GM18870 (cell line): Measurements from ENCODE around the gene BCKDK.

Experiments used
- ATAC-seq: cut with Tn5 transposase; IDR thresholded peaks from one replicate; pipeline ENCODE4 v1.9.1; 2021; ENCODE audit warnings: moderate library complexity; ENCODE audit not compliant: unreplicated experiment

The BCKDK gene

DNA sequence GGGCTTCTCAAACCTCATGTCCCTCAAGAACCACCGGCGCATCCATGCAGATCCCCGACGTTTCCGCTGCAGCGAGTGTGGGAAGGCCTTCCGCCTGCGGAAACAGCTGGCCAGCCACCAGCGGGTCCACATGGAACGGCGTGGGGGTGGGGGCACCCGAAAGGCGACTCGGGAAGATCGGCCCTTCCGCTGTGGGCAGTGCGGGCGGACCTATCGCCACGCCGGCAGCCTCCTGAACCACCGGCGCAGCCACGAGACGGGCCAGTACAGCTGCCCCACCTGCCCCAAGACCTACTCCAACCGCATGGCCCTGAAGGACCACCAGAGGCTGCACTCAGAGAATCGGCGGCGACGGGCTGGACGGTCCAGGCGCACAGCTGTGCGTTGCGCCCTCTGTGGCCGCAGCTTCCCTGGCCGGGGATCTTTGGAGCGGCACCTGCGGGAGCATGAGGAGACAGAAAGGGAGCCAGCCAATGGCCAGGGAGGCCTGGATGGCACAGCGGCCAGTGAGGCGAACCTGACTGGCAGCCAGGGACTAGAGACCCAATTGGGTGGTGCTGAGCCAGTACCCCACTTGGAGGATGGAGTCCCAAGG, 28.1 kb upstream of the BCKDK start:
- ATAC-seq = no peak

DNA sequence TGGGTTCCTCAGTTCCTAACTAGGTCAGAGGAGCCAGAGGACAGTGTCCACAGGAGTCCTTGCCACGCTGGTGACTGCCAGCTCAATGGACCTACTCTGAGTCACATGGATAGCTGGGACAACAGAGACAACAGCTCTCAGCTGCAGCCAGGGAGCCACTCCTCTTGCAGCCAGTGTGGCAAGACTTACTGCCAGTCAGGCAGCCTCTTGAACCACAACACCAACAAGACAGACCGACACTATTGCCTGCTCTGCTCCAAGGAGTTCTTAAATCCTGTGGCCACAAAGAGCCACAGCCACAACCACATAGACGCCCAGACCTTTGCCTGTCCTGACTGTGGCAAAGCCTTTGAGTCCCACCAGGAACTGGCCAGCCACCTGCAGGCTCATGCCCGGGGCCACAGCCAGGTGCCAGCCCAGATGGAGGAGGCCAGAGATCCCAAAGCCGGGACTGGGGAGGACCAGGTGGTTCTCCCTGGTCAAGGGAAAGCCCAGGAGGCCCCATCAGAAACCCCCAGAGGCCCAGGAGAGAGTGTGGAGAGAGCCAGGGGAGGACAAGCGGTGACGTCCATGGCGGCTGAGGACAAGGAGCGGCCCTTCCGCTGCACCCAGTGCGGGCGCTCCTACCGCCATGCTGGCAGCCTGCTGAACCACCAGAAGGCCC, 27.3 kb upstream of the BCKDK start:
- ATAC-seq = no peak

DNA sequence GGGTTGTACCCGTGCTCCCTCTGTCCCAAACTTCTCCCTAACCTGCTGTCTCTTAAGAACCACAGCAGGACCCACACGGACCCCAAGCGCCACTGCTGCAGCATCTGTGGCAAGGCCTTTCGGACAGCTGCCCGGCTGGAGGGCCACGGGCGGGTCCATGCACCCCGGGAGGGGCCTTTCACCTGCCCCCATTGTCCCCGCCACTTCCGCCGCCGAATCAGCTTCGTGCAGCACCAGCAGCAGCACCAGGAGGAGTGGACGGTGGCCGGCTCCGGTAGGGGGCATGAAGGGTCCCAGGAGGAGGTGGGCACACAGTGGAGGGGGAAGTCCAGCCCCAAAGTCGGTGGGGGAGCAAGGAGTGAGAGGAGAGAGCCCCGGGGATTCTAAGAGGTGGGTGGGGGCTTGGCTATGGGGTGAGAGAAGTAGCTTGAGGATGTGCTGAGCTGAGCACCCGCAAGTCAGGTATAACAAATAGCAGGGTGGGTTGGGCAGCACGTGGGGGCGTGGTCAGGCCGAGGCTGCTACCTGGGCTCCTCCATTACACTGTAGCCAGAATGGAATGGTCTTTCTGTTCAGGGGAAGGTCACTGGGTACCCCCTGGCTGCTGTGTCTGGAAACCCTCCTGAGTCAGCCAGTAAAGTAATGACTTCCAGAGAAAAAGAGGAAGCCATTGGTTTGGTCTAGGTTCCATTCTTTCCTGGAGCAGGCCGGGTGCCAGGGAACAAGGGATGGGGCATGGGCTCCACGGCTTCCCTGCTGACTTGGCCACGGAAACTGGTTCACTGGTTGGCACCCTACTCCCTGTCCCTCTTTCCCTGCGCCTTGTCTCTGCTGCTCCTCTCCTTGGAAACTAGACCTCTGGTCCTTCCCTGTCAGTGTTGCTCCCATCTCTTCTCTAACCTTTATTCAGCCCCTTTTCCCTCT, 26.5 kb upstream of the BCKDK start:
- no peak for ATAC-seq

DNA sequence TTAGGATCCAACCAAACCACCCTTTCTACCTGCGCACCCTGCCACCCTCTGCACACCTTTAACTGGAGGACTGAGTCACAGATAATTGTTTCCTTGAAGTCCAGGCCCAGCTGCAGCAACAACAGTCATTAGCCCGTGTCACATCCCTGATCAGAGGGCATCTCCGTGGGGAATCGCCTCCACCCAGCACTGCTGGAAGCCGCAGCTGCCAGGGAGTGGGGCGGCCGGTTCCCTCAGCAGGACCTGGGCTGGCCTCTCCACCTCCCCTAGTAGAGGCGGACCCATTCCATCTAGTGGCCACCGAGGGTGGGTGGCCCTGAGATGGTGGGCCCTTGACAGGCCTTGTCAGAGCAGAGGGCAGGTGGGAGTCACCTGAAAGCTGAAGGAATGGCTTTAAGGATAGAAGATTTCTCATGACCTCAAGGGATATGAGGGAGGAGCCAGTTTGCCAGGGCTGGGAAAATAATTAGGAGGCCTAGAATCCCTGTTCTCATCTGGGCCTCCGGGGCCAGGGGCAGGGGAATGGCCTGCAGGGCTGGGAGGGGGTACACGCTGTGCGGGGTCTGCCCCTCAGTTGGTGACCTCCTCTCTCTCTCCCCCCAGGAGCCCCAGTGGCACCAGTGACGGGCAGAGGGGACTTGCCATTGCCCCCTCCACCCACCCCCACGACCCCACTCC, 25.7 kb upstream of the BCKDK start:
- ATAC-seq = no peak

DNA sequence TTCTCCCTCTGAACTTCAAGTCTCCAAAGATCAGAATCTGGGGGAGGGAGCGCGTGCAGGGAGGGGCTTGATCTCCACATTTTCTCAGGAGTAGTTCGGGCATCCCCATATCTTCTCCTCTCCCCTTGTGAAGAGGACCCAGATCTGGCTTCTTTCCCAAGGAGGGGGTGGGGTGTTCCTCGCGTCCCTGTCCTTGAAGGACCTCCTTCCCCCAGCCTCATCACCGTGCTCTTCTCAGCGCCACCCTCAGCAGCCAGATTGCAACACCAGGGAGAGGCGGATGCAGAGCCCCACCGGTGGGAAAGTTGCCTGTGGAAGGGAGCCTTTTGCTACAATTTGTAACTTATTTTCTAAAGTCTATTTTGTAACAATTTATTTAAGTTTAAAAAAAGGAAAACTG, 25.1 kb upstream of the BCKDK start:
- ATAC-seq = no peak

DNA sequence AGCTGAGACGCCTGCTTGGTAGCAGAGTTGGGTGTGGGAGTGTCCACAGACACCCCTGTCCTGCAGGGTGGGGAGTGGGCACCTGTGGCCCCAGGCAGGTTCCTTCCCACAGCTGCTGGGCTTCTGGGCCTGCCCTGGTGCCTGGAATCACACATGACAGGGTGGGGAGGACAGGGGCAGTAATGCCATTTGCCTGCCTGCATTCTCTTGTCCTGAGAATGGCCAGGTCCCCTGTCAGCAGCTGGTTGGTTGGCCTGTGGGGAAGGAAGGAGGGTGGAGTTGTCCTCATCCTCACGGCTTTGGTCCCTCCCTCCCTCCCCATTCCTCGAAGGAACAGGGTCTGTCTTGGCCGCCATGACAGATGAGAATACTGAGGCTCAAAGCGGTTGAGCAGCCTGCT, 24.6 kb upstream of the BCKDK start:
- ATAC-seq = no peak

DNA sequence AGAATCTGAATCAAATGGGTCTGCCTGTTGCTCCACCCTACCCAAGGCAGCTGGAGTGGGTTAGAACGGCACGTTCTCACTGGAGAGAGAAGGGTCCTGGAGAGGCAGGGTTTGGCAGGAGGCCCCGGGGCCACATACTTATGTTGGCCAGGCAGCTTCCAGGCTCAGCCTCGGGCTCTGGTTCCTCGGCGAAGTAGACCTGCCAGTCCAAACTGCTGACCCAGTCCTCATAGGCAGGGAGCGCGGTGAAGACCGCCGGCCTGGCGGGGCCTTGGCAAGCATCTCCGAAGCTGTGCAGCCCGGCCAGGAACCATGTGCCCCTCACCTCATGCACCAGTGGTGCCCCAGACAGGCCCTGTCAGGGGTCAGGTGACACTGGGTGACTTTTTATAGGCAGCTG, 24.2 kb upstream of the BCKDK start:
- ATAC-seq = no peak

DNA sequence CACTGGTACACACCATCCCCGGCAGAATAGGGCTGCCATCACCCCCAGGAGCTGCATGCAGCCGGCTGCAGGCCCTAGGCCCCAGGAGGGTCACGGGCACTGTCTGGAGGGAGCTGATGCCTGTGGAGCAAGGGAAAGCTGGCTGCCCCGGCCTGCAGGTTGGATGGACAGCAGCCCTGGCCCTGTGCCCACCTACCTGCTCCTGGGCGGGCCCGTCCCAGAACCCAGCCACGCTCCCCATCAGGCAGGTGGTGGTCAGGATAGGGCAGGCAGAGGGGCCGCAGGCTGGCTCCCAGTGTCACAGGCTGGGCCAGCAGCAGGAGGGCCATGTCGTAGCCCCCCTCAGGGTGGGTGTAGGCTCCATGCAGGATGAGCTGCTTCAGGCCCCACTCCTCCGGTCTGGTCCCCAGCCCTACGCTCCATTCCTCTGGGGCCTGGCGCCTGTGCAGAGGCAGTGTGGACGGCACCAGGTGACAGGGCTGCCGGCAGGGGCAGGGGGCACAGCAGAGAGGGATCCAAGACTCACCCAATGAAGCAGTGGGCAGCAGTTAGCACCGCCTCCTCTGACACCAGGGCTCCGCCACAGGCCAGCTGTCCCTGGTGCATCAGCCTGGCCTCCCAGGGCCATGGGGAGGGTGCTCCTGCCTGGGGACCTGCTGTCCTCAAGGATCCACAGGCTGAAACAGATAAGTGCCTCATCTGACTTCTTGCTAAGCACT, 23.4 kb upstream of the BCKDK start:
- ATAC-seq = no peak

DNA sequence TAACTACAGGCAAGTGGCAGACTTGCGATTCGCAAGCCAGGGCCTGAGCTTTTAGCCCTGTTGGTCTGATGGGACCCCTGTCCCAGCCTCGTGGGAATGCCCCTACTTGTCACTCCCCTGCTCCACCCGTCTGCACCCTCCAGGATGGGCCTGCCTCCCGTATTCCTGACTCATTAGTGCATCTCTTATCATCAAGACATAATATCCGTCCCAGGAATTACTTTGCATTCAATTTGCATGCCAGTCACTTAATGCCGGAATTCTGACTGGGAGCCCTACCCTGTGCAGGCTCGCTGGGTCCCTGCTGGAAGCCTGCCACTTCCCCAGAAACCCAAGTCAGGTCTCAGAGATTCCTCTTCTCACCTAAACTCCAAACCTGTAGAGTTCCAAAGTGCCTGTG, 22.8 kb upstream of the BCKDK start:
- ATAC-seq = no peak

DNA sequence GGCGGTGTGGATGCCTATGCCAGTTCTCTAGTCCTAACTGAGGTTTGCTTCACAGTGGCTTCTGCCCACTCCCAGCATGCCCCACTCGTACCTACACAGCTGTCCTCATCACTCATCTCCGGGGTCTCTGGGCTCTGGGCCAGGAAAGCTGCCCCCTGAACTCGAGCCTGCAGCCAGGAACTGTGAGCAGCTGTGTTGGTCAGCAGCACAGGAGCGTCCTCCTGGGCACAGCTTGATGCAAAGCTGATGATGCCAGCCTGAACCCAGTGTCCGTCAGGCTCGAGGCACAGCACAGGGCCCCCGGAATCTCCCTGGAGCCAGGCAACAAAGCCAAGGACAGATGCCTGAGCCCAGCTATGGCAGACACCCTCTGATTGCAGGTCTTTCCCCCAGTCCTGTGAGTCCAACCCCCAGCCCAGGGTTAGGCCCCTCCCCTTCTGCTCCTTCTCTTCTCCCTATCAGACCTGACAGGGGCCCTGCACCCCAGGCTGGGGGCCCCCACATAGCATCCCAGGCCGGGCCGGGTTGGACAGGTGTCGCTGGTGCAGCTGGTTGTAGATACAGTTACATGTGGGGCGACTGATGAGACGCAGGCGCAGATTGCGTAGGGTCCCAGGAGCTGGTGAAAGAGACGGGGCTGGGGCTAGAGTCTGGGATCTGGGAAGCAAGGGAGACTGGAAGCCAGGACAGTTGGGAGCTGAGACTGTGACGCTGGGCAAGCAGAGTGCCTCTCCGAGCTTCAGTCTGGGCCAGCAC, 22.1 kb upstream of the BCKDK start:
- ATAC-seq = no peak

DNA sequence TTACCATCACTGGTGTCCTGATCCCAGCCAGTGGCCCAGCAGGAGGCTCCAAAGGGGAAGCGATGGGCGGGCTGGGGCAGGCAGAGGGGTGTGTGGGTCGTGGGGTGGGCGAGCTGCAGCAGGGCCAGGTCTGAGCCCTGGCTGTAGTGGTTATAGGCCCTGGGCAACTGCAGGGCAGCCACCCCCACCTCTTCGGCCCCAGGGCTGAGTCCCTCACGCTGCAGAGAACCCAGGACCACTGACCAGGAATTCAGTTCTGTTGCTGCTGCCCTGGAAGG, 21.6 kb upstream of the BCKDK start:
- no peak for ATAC-seq

DNA sequence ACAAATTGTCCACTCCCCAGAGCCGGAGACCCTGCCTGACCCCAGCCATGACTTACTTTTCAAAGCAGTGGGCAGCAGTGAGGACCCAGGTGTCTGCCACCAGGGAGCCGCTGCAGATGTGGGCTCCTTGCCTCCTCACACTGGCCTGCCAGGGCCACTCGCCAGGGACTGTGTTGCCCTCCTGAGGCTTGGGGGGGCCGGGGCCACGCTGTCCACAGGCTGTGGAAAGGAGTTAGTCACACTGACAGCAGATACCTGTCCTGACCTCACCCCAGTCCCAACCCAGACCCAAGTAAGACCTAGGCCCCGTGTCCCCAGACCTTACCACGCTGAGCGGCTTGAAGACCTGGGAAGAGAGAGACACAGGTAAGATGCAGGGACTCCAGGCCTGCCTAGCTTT, 20.7 kb upstream of the BCKDK start:
- no peak for ATAC-seq

DNA sequence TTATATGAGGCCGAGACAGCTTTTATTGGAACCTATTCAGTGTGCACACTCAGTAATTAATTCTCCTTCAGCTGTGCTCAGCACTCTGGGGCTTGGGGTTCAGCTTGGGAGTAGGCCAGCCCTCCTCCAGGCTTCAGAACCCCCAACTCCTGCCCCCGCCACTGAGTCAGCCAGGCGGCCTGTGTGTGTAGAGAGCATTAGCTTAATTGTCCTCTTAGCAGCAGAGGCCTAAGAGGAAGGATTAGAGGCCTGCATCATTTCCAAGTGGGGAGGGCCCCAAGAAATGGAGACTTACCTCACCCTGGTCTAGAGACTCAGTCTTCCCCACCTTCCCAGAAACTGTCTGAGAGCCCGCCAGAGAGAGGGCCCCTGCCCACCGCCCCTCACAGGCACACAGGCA, 20.2 kb upstream of the BCKDK start:
- ATAC-seq = no peak

DNA sequence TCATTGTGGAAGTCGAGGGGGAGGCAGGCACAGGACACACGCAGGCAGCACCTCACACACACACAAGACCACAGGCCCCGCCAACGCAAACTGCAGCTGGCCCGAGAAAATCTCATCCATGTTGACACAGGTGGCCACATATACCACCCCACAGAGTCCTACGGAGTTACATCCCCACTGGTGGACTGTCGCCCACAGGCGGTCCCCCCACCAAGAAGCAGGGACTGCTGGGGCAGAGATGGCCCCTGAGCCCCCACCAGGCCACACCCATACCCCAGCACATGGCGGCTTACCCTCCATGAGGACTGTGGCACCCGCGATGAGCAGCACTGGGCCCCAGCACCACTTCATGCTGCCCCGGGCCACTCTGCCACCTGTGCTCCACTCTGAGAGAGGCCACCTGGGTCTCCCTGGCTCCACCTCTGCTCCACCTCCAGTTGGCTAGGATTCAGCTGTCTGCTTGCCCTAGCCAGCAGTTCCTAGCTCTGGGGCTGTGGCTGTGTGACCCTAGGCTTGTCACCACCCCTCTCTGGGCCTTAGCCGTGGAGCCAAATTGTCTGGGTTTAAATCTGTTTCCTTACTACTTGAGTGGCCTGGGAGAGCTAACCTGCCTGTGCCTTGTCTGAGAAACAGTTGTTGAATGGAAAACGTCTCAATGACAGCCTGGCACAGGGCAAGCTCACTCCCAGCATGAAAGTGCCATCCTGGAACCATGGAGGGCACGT, 19.6 kb upstream of the BCKDK start, which contains the start of gene PRSS53:
Gene PRSS53 (minus strand): TSS at position 485 of the 725 bp plus-strand sequence. CDS start 134 bp downstream, at position 351.
- ATAC-seq = no peak

DNA sequence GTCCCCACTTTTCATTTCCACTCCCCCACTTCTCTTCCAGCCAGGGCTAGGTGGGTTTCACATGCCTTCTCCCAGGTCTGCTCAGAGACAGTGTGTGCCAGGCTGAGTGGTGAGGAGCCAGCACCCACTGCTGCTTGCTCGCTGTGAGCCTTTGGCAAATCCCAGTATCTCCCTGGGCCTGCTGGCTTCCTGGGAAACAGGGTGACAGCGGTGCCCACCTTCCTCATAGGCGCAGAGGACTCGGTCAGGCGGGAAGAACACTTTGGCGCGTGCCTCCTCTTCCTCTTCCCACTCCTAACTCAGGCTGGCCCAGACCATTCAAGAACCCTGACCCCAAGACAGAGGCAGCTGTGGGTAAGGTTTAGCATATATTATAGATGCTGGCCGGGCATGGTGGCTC, 19.0 kb upstream of the BCKDK start:
- ATAC-seq = no peak

DNA sequence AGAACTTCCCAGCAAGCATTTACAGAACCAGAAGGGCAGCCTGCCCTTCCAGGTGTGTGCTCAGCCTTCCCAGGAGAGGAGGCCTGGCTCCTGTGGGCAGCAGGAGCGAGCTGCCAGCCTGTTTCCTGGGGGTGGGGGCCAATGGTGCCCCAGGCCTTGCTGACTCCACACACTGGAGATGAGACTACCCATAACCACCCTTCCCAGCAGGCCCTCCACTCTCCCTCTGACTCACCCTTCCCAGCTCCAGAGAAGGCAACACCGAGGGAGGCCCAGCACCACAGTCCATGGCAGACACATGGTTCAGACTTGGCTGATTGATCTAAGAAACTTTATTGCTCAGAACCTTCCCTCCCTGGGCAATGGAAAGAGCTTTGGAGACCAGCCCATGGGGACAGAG, 17.6 kb upstream of the BCKDK start:
- ATAC-seq = no peak

DNA sequence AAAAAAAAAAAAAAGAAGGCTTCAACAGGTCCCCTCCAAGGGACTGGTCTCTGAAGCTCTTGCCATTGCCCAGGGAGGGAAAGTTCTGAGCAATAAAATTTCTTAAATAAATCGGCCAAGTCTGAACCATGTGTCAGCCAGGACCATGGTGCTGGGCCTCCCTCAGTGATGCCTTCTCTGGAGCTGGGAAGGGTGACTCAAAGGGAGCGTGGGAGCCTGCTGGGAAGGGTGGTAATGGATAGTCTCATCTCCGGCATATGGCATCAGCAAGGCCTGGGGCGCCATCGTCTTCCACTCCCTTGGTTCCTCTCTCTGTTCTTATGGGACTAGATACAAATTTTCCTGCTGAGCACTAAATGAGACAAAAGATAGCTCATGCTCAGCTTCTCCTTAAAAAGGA, 15.9 kb upstream of the BCKDK start:
- no peak for ATAC-seq

DNA sequence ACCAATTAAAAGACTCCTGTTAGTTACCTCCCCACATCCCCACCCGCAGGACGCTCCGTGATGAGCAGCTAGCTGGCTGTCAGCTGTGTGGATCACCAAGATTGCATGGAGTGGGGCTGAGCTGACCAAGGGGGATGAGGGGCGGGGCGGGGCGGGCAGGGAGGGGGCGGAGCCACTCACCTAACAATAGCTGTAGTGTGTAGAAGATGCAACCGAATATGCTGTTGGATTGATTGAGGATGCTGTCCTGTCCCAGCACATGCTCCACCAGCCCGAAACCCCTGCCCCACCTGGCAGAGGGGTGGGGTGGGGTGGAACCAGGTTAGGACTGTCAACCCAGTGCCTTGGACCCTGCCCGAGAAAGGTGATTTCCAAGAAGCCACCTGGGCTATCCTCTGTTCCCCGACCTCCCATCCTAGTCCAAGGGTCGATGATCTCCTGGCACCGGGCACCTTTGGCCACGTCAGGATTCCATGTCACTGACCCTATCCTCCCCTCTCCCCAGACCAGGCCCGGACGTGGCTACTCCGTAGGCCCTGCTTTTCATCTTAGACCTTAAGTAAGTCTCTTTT, 15.0 kb upstream of the BCKDK start:
- ATAC-seq = no peak

DNA sequence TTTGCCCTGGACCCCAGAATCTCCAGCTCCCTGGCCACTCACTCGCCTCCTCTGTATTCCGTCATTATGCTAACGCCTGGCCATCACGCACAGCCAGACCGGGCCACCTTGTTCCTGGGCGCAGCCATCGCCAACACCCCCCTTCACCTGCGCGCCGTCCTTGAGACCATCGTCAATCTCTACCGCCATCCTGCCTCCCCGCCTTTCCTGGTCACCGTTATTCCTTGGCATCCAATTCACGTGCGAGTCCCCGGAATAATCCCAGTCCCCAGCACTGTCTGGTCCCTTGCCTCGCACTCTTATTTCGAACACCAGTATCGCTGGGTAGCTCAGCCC, 14.1 kb upstream of the BCKDK start:
- no peak for ATAC-seq
